Measurements from ENCODE around the gene GPRIN2. TPM values are rescaled to one million over a fixed set of nuclear protein-coding genes. Genes with fewer than 3 reads are reported as not detected.

Gene GPRIN2
- total and polyA plus RNA-seq, 4 donors: 17.7 to 36.5 (median 29.1) TPM

Other genes with a start within 250 kb of the GPRIN2 start
- gene ANXA8L1, start 180.9 kb downstream of the GPRIN2 start, total RNA-seq: 10 to 100 TPM; 12.0 to 18.9 TPM
- gene ANXA8L1, start 180.9 kb downstream of the GPRIN2 start, polyA plus RNA-seq: 10 to 100 TPM; 22.0 to 23.9 TPM
- 10 to 100 TPM in 1 of 2 donors, 1 to 10 TPM in 1; 2.6 to 11.6 TPM for gene NPY4R, start 90.7 kb downstream of the GPRIN2 start, total RNA-seq
- under 1 TPM; 0.07 to 0.12 TPM for gene NPY4R, start 90.7 kb downstream of the GPRIN2 start, polyA plus RNA-seq
- 10 to 100 TPM; 24.8 to 53.5 TPM for gene SYT15, start 22.5 kb upstream of the GPRIN2 start, total RNA-seq
- 10 to 100 TPM in 1 of 2 donors, 1 to 10 TPM in 1; 3.8 to 18.4 TPM for gene SYT15, start 22.5 kb upstream of the GPRIN2 start, polyA plus RNA-seq